ENCODE results near the gene SDK2. TPM values are rescaled to one million over a fixed set of nuclear protein-coding genes. Genes with fewer than 3 reads are reported as not detected.
A peak's percentile ranks its signal among the peaks of the same experiment; 100 is the strongest.

The SDK2 gene
- total and polyA plus RNA-seq, 9 donors, result 0.40 to 5.4 (median 0.96) TPM

DNA sequence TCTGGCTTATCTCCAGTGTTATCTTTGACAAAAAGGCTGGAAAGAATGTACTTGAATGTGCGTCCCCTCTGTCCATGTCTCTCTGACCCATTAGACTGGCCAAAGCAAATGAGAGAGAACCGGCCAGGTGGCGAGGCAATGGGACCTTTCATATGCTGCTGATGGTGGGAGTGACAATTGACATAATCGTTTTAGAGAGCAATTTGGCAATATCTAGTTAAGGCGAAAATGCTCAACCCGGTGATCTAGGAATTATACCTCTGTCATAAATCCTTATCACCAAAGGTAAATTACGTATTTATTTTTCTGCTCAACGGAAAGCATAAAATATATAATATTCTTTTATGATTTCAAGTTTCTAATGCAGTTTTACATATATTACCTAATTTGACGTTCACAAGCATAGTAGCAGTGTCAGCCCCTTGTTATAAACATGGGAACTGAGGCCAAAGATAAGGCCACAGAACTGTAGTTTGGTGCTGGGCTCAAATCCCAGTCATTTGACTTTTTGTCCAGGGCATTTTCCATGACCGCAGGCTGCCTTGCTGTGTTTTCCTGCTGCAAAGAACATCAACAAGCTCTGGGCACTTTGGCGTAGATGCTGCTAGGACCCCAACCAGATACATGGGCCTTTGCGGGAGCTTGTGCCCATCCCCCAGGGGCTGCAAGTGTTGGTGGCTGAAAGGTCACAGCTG, 14.7 kb upstream of the SDK2 start:
- Histone ChIP-seq H3K4me3 (no peak overlapping the region), H3K27ac (no peak overlapping the region), H3K27me3 (no peaks in the 10 kb centered on the region), H3K4me1 (ENCODE audit: insufficient read depth) (no peaks in the 10 kb centered on the region), H3K9me3 (peaks cover 0 to 3% of the 10 kb centered on the region in 2 donors), H3K36me3 (no peaks in the 10 kb centered on the region)
- TF ChIP-seq, protein P1, sequence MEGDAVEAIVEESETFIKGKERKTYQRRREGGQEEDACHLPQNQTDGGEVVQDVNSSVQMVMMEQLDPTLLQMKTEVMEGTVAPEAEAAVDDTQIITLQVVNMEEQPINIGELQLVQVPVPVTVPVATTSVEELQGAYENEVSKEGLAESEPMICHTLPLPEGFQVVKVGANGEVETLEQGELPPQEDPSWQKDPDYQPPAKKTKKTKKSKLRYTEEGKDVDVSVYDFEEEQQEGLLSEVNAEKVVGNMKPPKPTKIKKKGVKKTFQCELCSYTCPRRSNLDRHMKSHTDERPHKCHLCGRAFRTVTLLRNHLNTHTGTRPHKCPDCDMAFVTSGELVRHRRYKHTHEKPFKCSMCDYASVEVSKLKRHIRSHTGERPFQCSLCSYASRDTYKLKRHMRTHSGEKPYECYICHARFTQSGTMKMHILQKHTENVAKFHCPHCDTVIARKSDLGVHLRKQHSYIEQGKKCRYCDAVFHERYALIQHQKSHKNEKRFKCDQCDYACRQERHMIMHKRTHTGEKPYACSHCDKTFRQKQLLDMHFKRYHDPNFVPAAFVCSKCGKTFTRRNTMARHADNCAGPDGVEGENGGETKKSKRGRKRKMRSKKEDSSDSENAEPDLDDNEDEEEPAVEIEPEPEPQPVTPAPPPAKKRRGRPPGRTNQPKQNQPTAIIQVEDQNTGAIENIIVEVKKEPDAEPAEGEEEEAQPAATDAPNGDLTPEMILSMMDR (IDR thresholded peaks at IDR 0.05), result no peak
- no peak for TF ChIP-seq EP300 (IDR thresholded peaks at IDR 0.05)
- no peak for DNase-seq
- intact Hi-C loops (cut with DNase I), result no loop called here
- whole genome bisulfite sequencing, 3 donors, result 69 to 78% (median 71%) methylated on average over 12 of the region's 12 CpGs

DNA sequence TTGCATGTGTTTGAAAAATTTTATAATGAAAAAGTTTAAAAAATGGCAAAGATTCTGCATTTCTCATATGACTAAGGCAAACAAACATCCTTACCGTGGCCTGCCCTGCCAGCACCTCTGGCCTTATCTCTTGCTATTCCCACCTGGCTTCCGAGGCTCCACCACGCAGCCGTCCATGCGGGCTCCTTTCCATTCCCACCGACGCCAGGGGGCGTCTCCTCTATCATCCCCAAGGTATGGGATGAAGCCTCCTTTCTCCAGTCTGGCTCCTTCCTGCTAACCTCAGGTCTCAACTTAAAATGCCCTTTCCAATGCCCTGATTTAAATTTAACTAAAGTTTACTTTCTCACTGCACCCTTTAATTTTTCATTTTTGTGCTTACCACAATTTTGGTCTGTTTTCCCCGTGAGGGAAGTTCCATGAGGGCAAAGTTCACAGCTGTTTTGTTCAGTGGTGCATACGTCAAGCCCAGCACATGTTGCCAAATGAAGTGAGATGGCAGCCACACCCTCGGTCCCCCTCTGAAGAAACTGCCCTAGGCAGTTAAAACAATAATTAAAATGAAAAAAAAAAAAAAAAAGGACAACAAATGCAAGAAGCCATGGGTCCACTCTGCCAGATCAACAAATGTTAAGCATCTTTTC, 13.3 kb upstream of the SDK2 start:
- WGBS, 3 donors, result 3 to 8% (median 3%) methylated on average over 11 of the region's 11 CpGs
- intact Hi-C loops (cut with DNase I), result no loop called here
- DNase-seq, result peak in 1 of 5 donors; percentile 40
- TF ChIP-seq, protein P1 (IDR thresholded peaks at IDR 0.05), result no peak
- TF ChIP-seq POLR2A (IDR thresholded peaks at IDR 0.05), result no peak
- no peak for TF ChIP-seq EP300 (IDR thresholded peaks at IDR 0.05)
- no peak overlapping the region for H3K27ac ChIP-seq
- H3K27me3 ChIP-seq, result no peaks in the 10 kb centered on the region
- H3K9me3 ChIP-seq, result peaks cover 0 to 3% of the 10 kb centered on the region in 2 donors
- no peak overlapping the region for H3K4me3 ChIP-seq
- no peaks in the 10 kb centered on the region for H3K36me3 ChIP-seq
- no peaks in the 10 kb centered on the region for H3K4me1 ChIP-seq (ENCODE audit: insufficient read depth)

DNA sequence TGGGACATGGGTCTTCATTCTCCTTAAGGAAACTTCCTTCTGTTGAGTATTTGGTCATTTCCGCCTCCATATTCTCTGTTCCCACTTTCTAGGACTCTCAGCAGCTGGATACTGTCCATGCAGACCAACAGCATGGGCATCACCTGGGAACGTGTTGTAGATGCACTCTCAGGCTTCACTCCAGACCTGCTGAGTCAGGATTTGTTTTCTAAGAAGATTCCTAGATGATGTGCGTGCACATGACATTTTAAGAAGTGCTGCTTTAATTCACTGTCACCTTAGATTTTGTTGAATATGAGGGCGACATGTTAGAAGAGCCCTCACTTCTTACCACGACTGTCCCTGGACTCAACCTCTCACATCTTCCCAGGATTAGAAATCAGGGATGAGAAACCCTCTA, 10.0 kb upstream of the SDK2 start:
- WGBS, 3 donors, result 88 to 92% (median 89%) methylated on average over 5 of the region's 5 CpGs
- Histone ChIP-seq H3K4me1 (ENCODE audit: insufficient read depth) (no peaks in the 10 kb centered on the region), H3K9me3 (peaks cover 0 to 3% of the 10 kb centered on the region in 2 donors), H3K4me3 (no peak overlapping the region), H3K27ac (no peak overlapping the region), H3K36me3 (no peaks in the 10 kb centered on the region), H3K27me3 (no peaks in the 10 kb centered on the region)
- TF ChIP-seq, protein P1 (IDR thresholded peaks at IDR 0.05), result no peak
- no peak for TF ChIP-seq POLR2A (IDR thresholded peaks at IDR 0.05)
- no peak for TF ChIP-seq EP300 (IDR thresholded peaks at IDR 0.05)
- intact Hi-C loops (cut with DNase I), result no loop called here
- DNase-seq, result no peak

DNA sequence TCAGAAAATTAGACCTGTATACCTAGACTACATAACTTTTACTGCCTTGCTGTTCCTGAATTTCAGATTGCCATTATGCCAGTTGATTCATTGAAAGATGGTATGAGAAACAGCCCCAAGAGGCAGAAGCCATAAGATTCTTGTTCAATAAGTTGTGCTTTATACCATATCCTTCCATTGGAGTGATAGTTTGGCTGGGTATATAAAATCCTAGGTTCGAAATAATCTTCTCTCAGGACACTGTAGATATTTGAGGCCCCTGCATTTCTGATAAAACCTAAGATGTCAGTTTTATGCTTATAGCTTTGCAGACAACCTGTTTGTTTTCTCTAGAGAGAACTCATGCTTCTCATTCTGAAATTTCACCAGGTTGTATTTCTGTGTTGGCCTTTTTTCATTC, 9.6 kb upstream of the SDK2 start:
- 93 to 95% (median 94%) methylated on average over 1 of the region's 1 CpG for WGBS, 3 donors
- intact Hi-C loops (cut with DNase I), result no loop called here

More for the DNA sequence above, 9.6 kb upstream of the SDK2 start:
- H3K4me1 ChIP-seq (ENCODE audit: insufficient read depth), result no peaks in the 10 kb centered on the region
- no peak overlapping the region for H3K27ac ChIP-seq
- H3K27me3 ChIP-seq, result no peaks in the 10 kb centered on the region
- no peak overlapping the region for H3K4me3 ChIP-seq
- no peak for TF ChIP-seq POLR2A (IDR thresholded peaks at IDR 0.05)
- no peak for TF ChIP-seq EP300 (IDR thresholded peaks at IDR 0.05)
- TF ChIP-seq, protein P1 (IDR thresholded peaks at IDR 0.05), result no peak
- H3K36me3 ChIP-seq, result no peaks in the 10 kb centered on the region
- no peak for DNase-seq
- peaks cover 0 to 3% of the 10 kb centered on the region in 2 donors for H3K9me3 ChIP-seq

Data from ovary (tissue), 9 donors.